ENCODE measurements around the gene VANGL2.

The VANGL2 gene

DNA sequence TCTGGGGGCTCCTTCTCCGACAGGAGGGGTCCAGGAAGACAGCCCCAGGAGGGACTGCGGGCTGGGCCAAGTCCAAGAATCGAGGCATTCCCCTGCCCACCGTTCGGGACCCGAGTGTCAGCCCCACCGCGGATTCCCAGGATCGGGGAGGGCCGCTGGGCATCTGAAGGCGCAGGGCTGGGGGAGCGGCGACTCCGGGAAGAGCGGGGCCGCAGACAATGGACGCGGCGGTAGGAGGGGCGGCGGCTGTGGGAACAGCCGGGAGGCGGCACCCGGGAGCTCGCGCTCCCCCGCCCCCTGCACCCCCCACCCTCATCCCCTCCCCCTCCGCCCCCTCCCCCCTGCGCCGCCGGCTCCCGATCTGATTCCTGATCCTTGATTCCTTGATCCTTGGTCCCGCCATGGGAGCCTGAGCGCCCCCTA, at the start of gene VANGL2:
Gene VANGL2, plus strand, starts transcription at position 342 of the 423 bp plus-strand sequence. CDS start 15,274 bp downstream, outside the sequence.
- peak; percentile 9 for DNase-seq (ENCODE audit: low spot score)

DNA sequence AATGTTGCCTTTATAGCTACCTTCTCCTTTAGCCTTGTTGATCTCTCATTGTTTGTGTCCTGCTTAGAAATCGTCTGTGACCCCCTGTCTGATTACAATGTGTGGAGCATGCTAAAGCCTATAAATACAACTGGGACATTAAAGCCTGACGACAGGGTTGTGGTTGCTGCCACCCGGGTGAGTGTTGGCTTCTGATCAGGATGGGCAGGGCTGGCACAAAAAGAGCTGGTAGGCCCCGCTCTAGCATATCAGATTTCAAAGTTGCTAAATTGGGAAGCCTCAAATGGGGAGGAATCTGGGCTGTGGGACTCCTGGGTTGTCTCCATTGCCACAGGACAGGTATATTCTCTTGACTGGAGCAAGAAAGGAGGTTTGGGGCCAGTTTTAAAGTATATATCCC, 48.7 kb upstream of the VANGL2 start:
- no peak for DNase-seq (ENCODE audit: low spot score)

DNA sequence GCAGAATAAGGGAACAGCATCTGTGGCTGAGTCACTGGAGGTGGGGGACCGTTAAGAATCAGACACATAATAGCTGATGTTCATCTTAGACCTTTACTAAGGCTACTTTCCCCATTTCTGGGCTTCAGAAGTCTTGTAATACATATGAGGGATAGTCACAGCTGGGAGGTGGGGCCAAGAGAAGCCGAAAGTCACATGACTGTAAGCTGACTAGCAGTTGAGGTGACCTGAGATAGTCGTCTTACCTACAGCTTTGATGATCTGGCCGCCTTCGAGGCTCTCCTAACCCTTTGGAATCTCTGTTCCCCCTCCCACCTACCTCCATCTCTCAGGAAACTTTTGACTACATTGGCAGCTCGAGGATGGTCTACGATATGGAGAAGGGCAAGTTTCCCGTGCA, 47.8 kb upstream of the VANGL2 start:
- DNase-seq (ENCODE audit: low spot score), result no peak

DNA sequence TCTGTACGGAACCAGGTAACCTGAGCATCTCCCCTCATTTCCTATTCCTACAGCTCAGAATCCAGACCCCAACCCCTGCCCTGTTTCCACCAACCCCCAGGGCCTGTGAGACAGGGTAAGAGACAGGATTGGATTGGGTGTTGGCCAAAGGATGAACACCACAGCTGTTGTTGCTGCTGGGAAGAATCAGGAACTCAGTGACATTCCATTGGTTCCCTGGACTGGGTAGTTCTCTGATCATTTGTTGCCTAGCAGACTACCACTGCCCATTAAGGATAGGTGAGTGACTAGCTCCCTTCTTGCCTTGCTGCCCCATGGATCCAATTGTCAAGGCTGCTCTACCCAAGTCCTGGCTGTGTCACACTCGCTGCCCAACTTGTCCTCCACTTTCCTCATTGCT, 47.1 kb upstream of the VANGL2 start:
- no peak for DNase-seq (ENCODE audit: low spot score)

DNA sequence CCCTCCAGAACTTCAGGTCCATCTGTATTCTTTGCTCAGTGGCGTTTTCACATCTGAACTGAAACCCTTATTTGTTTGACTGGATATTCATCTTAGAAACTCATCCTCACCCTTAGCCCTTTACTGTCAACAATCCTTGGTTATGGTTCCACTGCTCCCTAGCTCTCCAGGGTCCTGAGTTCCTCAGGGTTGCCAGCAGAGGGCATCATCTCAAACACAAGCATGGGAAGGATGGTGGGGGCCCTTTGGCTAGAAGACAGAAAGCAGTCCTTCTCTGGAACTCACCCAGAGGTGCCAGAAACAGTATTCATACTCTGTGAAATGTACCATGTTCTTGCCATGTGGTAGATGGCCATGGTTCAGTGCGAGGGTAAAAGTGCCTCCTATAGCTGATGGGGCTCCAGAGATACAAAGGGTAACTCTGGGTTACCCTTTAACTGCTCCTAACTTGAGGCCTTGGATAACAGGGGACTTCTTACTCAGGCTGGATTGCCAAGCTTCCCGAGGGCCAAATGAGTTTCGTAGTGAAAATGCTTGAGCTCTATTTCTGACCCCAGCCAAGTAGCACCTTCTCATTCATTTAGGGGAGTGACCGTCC, 45.9 kb upstream of the VANGL2 start:
- DNase-seq (ENCODE audit: low spot score), result peak; percentile 25

DNA sequence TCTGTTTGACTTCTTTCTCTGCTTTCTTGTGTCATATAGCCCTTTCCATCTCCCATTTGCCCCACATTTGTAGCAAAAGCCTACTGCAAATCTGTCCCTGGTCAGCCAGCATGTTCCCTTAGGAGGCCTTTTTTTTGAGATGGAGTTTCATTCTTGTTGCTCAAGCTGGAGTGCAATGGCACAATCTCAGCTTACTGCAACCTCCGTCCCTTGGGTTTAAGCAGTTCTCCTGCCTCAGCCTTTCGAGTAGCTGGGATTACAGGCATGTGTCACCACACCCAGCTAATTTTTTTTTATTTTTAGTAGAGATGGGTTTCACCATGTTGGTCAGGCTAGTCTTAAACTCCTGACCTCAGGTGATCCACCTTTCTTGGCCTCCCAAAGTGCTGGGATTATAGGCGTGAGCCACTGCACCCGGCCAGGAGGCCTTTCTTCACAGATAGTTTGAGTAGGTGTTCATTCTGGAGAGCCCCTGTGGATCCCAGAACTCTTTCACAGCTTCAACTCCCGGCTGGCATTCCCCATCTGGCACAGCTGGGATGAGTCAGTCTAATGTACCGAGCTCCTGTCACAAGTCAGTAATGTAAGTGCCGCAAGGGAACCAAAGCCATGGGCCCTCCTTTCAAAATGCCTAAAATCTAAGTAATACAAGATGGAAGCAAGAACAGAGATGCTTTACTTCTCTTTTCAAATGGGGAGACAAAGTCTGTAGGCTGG, 42.9 kb upstream of the VANGL2 start:
- DNase-seq (ENCODE audit: low spot score), result no peak

DNA sequence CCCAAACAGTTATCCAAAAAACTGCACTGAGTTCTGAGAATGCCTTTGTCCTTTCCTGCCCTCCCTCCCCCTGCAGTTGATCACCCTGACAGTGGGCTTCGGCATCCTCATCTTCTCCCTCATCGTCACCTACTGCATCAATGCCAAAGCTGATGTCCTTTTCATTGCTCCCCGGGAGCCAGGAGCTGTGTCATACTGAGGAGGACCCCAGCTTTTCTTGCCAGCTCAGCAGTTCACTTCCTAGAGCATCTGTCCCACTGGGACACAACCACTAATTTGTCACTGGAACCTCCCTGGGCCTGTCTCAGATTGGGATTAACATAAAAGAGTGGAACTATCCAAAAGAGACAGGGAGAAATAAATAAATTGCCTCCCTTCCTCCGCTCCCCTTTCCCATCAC, 42.3 kb upstream of the VANGL2 start:
- DNase-seq (ENCODE audit: low spot score), result no peak

DNA sequence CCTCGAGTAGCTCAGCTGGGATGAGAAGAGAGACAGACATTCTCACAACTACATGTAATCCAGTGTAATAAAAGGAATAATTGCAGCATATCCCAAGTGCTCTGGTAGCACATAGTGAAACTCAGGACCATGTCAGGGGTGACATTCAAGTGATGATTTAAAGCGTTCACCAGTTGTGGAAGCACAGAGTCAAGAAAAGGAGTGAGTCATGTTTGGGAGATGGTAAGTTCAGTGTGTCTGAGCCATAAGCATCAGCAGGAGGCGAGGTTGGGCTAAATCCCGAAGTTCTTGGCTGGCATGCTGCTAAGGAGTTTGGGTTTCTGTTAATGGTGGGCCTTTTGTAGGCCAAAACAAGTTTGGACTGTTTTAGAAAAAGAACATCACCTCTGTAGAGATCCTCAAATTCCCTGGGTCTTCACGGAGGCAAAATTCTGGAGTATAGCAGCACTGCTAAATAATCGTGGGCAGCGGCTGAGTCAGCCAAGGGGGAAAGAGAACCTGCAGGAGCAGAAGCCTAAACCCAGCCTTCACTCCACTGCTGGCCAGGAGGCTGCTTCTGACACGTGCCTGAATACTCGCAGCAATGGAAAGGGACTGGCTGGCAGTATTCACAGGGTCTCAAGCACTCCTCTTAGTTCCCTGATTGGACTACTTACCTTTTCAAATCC, 40.7 kb upstream of the VANGL2 start:
- DNase-seq (ENCODE audit: low spot score), result no peak

DNA sequence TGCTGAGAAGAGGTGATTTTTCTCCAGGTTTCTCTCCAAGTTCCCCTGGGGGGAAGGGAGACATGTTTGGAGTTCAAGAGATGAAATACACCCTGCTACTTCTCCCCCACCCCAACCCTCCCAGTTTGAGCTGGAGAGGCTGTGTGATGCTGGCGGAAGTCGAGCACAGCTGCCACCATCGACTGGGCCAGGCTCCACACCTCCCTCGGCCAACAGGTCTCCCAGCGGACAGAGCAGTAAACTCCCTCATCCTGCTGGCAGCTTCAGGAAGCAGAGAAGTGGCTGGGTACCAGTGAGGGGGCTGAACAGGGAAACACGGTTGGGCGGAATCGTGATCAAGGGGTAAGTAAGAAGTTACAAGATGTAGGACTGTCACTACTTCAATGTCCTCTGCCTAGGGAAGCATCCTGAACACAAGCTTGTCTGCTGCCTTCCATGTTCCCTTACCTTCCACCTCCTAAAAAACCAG, 40.1 kb upstream of the VANGL2 start:
- DNase-seq (ENCODE audit: low spot score), result no peak

DNA sequence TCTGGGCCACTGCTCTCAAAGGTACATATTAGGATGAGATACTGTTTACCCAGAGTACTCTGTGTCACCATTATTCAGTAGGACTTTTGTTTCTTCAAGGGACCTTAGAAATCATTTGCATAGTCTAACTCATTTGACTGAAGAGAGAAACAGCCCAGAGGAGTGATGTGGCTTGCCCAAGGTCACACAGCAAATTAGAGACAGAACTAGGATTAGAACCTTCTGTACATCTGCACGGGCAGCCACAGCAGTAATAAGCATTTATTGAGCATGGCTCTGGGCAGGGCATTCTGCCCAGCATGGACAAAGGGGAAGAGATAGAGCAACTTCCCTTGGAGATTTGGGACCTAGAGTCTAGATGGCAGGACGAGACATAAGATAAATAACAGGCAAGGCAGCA, 39.2 kb upstream of the VANGL2 start:
- DNase-seq (ENCODE audit: low spot score), result no peak

DNA sequence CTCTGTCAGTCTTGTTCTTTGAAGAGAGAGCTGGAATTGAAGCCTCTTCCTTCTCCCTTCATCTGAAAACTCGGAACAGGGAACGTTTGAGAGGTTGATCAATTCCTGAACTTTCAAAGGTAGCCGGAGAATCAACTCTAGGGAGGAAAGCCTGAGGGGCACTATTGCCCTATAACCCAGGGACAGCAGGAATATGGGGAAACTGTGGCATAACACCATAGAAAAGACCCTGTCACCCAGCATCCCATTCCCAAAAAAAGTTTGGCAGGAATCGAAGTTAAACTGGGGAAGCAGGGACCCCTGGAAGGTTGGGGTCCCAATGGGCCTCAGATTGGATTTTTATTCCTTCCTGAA, 38.6 kb upstream of the VANGL2 start:
- no peak for DNase-seq (ENCODE audit: low spot score)

DNA sequence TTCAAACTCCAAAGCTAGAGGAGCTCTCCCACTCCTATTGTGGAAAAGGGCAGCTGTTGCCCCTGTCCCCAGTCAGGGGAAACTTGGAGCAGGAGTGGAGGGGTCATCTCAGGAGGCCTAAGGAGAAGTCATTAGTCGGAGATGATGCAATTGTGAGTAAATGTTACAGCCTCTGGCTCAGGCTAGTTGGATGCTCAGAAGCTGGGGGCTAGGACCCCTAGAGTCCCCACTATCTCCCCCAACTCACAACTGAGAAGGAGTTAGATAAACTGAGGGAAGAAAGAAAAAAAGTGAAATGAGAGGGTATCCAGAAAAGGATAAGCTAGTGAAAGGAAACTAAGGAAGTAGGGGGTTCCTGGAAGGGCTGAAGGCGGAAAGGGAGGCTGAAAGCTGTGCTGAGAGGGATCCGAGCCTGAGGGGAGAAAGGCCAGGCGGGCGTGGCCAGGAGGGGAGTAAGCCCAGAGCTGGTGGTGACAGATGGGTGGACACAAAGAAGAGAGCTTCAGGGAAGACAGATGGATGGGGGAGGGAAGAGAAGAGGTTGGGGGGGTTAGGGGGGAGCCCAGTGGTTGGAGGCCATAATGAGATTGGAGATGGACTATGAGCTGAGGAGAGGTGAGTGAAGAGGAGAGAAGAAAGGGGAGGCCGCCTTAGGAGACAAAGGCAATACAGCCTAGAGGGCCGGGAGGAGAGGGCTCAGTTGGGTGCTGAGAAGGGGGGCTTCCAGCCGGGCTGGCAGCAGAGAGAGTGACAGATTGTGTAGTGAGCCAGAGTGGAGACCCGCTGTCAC, 38.0 kb upstream of the VANGL2 start:
- DNase-seq (ENCODE audit: low spot score), result no peak

DNA sequence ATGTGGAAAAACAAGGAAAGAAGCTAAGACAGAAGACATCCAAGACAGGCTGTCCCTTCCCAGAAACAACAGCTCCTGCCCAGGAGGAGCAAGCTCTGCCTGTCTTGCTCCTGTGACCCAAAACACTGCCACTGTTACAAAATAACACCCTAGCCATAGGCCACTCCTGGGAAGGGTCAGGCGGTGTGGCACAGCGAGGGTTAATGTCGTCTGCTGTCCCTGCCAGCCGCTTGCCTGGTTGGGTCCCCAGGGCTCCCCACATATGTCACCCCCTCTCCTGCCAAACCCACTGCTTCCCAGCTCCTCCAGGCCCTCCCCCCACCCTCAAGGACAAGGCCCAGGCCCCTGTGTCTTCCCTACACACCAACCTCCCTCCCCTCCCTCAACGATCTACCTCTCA, 37.4 kb upstream of the VANGL2 start:
- no peak for DNase-seq (ENCODE audit: low spot score)

DNA sequence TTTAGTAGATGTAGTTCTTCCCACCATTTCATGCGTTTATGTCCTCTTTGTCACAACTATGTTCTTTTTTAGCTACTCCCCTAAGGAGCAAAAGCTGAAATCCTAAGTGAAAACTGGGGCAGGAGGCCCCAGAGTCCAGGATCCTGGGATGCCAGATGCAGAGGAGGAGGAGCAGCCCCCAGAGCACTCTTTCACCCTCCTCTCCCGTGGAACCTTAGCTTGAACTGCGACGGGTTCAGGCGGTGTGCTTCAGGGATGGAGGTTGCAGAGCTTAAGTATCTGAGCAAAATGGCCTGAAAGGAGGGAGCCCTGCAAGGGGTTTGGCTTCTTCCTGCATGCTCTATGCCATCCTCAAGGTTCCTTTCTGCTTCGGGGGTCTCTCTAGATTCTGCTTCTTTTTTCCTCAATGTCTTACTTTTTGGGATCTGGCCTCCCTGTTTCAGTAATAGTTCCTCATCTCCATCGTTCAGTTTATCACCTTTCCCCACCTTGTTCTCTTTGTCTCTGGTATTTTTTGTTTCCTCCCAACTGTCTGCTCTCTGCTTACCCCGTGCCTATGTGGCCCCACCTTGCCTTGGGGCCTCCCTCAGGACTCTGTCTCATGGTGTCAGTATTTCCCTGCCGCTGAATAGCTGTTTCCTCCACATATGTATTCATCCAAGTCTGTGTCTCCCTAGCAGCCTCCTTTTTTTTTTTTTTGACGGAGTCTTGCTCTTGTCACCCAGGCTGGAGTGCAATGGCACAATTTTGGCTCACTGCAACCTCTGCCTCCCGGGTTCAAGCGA, 36.2 kb upstream of the VANGL2 start:
- DNase-seq (ENCODE audit: low spot score), result no peak

DNA sequence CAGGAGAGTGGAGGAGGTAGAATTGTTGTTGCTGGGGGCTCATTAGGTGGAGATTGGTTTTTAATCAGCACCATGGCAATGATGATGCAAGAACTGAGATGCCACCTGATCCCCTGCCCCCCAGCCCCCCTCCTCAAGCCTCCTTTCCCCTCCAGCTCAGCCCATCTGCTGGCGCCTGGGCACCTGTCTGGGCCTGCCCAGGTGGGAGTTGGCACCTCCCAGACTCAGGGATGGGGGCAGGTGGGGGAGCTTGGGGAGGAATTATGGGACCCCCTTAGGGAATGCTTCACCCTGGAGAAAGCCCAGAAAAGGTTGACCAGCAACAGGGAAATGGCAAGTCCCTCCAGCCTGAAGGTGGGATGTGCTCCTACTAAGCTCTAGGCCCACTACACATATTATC, 35.0 kb upstream of the VANGL2 start:
- no peak for DNase-seq (ENCODE audit: low spot score)

DNA sequence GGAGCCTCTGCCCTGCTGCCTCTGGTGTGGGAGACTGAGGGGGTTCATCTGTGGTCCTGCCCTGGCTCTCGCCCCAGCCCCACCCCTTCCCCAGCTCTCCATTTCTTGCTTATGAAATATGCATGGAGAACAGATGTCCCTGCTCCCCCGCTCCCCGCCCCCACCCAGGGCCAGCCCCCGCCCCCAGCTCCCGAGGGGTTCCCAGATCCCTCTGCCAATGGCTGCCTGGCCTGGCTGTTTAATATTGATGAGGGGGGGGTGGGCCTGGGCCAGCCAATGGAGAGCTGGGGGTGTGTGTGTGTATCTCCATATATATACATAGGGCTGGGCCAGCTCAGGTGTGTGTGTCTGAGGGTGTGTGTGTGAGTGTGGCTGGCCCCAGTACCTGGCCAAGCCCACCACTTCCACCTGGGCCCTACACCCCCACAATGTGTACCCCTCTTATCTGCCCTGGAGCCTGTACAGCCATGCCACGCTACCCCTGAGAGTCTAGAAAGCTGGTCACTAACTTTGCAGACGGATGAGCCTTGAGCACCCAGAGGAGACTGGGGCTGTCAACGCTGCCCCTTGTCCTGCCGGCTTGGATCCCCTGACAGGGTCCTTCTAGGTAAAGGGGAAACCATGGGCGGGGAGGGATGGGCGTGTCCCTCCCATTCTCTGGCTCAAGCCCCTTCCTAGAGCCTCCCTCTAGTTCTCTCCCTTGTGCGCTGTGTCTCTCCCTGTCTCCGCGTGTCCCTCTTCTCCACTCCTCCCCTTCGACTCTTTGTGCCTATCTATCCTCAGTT, 33.4 kb upstream of the VANGL2 start, which contains the start of gene NHLH1:
Gene NHLH1, plus strand, starts transcription at position 341 of the 785 bp plus-strand sequence. CDS start 3,661 bp downstream, outside the sequence.
- DNase-seq (ENCODE audit: low spot score), result no peak

DNA sequence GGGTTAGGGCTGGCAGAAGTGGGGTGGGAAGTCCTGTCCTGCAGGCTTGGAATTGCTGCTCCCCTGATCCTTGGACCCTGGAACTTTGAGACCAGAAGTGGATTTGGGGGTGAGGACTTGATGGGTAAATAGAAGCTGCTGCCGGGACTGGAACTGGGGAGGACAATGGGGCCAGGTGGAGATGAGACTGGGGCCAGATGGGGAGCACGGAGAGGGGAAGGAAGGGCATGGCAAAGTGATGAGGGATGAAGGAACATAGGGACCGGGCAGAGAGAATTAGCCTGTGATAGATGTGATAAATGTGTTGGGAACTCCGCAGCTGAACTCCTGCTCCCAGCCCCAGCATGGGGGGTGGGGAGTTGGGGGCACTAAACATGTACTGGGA, 32.9 kb upstream of the VANGL2 start:
- no peak for DNase-seq (ENCODE audit: low spot score)

DNA sequence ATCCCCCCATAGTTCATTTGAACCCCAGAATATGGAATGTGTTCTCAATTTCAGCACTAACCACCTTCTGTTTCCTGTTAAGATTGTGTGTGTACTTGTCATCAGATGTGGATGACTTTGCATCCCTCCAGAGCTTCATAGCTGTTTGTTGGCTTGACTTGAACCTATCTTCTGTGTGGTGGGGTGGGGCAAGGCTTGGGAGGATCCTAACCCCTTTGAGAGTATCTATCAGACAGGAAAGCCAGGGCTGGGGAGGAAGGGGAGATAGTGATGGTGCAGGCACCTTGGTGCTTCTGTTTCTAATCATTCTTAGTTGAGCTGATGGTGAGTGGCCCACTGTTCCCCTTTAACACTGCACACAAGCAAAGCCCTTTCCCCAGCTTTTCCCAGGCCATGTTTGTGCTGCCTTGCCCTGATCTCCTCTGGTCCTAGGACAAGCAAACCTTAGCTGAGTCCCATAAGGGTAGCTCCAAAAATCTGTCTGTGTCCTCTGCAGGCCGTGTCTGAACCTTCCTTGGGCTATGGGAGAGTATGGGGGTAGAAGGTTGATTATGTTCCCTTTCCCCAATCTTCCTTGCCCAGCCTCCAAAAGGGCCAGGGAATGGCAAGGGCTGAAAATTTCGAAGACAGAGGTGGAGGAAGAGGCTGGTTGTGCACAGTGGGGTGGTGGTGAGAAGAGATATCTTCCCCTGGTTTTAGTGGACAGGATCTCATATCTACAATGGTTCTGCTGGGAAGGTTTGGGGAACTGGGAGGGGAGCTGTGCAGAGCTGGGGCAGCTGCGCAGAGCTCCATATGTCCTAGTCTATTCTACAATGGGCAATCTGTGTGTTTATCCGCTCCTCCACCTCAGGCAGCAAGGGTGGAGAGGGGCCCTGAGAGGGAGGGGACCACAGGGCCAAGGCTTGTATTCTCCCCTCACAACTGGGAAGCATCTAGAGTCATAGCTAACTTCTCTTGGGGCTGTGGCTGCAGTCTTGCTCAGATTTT, 32.1 kb upstream of the VANGL2 start:
- DNase-seq (ENCODE audit: low spot score), result no peak

DNA sequence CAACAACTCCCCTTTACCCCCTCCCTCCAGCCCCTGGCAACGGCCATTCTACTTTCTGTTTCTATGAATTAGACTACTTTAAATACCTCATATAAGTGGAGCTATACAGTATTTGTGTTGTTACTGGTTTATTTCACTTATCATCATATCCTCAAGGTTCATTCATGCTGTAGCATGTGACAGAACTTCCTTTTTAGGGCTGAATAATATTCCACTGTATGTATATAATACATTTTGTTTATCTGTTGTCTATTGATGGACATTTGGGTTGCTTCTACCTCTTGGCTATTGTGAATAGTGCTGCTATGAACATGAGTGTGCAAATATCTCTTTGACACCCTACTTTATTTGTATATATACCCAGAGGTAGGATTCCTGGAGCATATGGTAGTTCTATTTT, 31.3 kb upstream of the VANGL2 start:
- DNase-seq (ENCODE audit: low spot score), result no peak
